K562 (cell line): ENCODE results near the gene STX18. TPM values are rescaled to one million over a fixed set of nuclear protein-coding genes. Genes with fewer than 3 reads are reported as not detected.

Source experiments
- ATAC-seq: fragments of 200-7000 bp; cut with Tn5 transposase; 3 replicates; pipeline ENCODE4 v1.9.1; 2020; ENCODE audit warnings: moderate library complexity
- BruUV-seq: library from RNA; stranded (reverse); fragments of 400-500 nt; replicated peaks from 2 replicates; lab custom pipeline; 2021; lab: Mats Ljungman, UMichigan
- CTCF ChIA-PET: fragments of 300-600 bp; formaldehyde crosslinking; extraction: SDS; loops from one replicate; lab custom pipeline; 2021; ENCODE audit warnings: low intra/inter-chr PET ratio; lab: Yijun Ruan, JAX
- POLR2A ChIA-PET: fragments of 300-600, 350-650 bp; sonication (Branson Sonifier 250); formaldehyde crosslinking; extraction: SDS; loops from one replicate; lab custom pipeline; 2021; ENCODE audit warnings: antibody characterized with exemption, inconsistent platforms; lab: Yijun Ruan, JAX
- DNase-seq, 4 experiments: peaks; one replicate each; pipeline versions ENCODE4 v3.0.0 to v3.0.0-alpha.2; 2011 to 2018; ENCODE audit warnings: low spot score in 3 of 4, mixed read lengths in 3 of 4; ENCODE audit errors: extremely low read depth in 1 of 4
- FAIRE-seq: peaks from 2 replicates; lab custom pipeline; 2011; peaks lifted over from hg19 to GRCh38; lab: Jason Lieb, UNC
- H2AFZ ChIP-seq: 2 replicates; pipeline ENCODE4 v1.6.0; 2011; ENCODE audit warnings: low read depth, low read length, control low read depth, inconsistent platforms
- H3K27ac ChIP-seq: fragments of 200-600 bp; 3 replicates; pipeline ENCODE4 v1.8.0; 2011; ENCODE audit warnings: low read depth, mild to moderate bottlenecking, control low read depth, inconsistent platforms, low read length, moderate library complexity, mixed read lengths; ENCODE audit errors: extremely low read depth
- H3K27me3 ChIP-seq, 2 experiments: fragments of 300-600 bp in 1 of 2; 2 replicates in 1 of 2; 3 replicates in 1 of 2; pipeline versions ENCODE4 v1.6.0 to v1.8.0; 2011; ENCODE audit warnings: inconsistent platforms in 2 of 2, low read length in 2 of 2, mild to moderate bottlenecking in 1 of 2, mixed read lengths in 1 of 2, moderate library complexity in 1 of 2; ENCODE audit not compliant: control insufficient read depth in 2 of 2, insufficient read depth in 2 of 2
- H3K36me3 ChIP-seq: fragments of 300-600 bp; 3 replicates; pipeline ENCODE4 v1.8.0; 2011; ENCODE audit warnings: mild to moderate bottlenecking, low read length, inconsistent platforms; ENCODE audit not compliant: control insufficient read depth, insufficient read depth
- H3K4me1 ChIP-seq, 2 experiments: fragments of 200-600 bp in 1 of 2; replicated peaks in 1 of 2; 2 replicates in 1 of 2; 3 replicates in 1 of 2; pipeline versions ENCODE4 v1.5.1 to v1.8.0; 2011; ENCODE audit warnings: inconsistent platforms in 2 of 2, low read length in 2 of 2, mild to moderate bottlenecking in 1 of 2, mixed read lengths in 1 of 2, moderate library complexity in 1 of 2; ENCODE audit not compliant: control insufficient read depth in 2 of 2, insufficient read depth in 2 of 2
- H3K4me2 ChIP-seq: 2 replicates; pipeline ENCODE4 v1.6.1; 2011; ENCODE audit warnings: low read length, control low read depth, inconsistent platforms, mixed read lengths; ENCODE audit not compliant: insufficient read depth
- H3K4me3 ChIP-seq: fragments of 200-600 bp; sonication (generic), shearing (Covaris generic); 2 replicates; pipeline ENCODE4 v1.5.1; 2016; ENCODE audit warnings: control low read depth, inconsistent platforms
- H3K79me2 ChIP-seq: fragments of 200-600 bp; 3 replicates; pipeline ENCODE4 v1.8.0; 2011; ENCODE audit warnings: low read length, inconsistent platforms; ENCODE audit not compliant: control insufficient read depth, insufficient read depth
- H3K9ac ChIP-seq, 2 experiments: 2 replicates each; pipeline versions ENCODE4 v1.6.0 to v1.6.1; 2011; ENCODE audit warnings: low read depth in 2 of 2, low read length in 2 of 2, control low read depth in 1 of 2, inconsistent platforms in 1 of 2, mild to moderate bottlenecking in 1 of 2, mixed read lengths in 1 of 2; ENCODE audit not compliant: insufficient read depth in 1 of 2
- H3K9me1 ChIP-seq: one replicate; pipeline ENCODE4 v1.6.0; 2011; ENCODE audit warnings: inconsistent platforms, mild to moderate bottlenecking, low read length, moderate library complexity; ENCODE audit not compliant: control insufficient read depth, insufficient read depth
- H3K9me3 ChIP-seq: replicated peaks from 2 replicates; pipeline ENCODE4 v1.5.1; 2011; ENCODE audit warnings: low read depth, low read length, inconsistent platforms; ENCODE audit not compliant: control insufficient read depth, insufficient read depth
- H4K20me1 ChIP-seq: replicated peaks from 2 replicates; pipeline ENCODE4 v1.6.1; 2011; ENCODE audit warnings: low read length, inconsistent platforms, mixed read lengths; ENCODE audit not compliant: control insufficient read depth, insufficient read depth
- CBX3 ChIP-seq, 2 experiments: IDR thresholded peaks; 1 replicate in 1 of 2; 2 replicates in 1 of 2; pipeline ENCODE4 v1.6.1; 2012; ENCODE audit warnings: inconsistent platforms in 2 of 2, low read length in 2 of 2, borderline replicate concordance in 1 of 2, control low read depth in 1 of 2
- HIVEP1 ChIP-seq: fragments of 250-450 bp; sonication (Bioruptor Pico); IDR thresholded peaks from 2 replicates; pipeline ENCODE4 v1.4.0; 2020; ENCODE audit warnings: mild to moderate bottlenecking
- MCM5 ChIP-seq: fragments of 450-650 bp; IDR thresholded peaks from 2 replicates; pipeline ENCODE4 v1.6.1; 2016; ENCODE audit warnings: low read depth
- RHOXF2B ChIP-seq: fragments of 250-450 bp; sonication (Bioruptor Pico); conservative IDR thresholded peaks from 2 replicates; pipeline ENCODE4 v1.5.1; 2021
- whole genome bisulfite sequencing: fragments of 100-300 bp; shearing (Covaris generic); methylation state at CpG from one replicate; pipeline ENCODE4 v1.1.6; 2016; ENCODE audit warnings: low coverage, mixed read lengths; ENCODE audit not compliant: insufficient coverage; ENCODE audit errors: missing lambda C conversion rate; 5-methylcytosine and 5-hydroxymethylcytosine counted together
- in situ Hi-C: fragments of 300-500 bp; cut with MboI; formaldehyde crosslinking; loops from 4 replicates; pipeline ENCODE4 v1.15.0; 2018; ENCODE audit warnings: inconsistent platforms, mixed read lengths
- intact Hi-C: fragments of 100-400 bp; cut with micrococcal nuclease; formaldehyde crosslinking; loops from 2 replicates; pipeline ENCODE4 v1.14.2; 2022
- polyA plus RNA-seq, 8 experiments: library from polyadenylated mRNA; depleted of rRNA in 4 of 8; stranded (reverse) in 5 of 8; unstranded in 3 of 8; fragments of >200 nt; fragmentation: Nextera tagmentation in 2 of 8; fragmentation: Illumina TruSeq in 1 of 8; extraction: Ambion mirVana in 2 of 8; extraction: Trizol in 1 of 8; gene quantifications; 2 replicates each; pipeline versions ENCODE4 v1.2.1 to v1.2.3, GENCODE V29; 2011 to 2014; ENCODE audit warnings: inconsistent platforms in 1 of 8, missing spikeins in 1 of 8
- total RNA-seq, 7 experiments: library from RNA; depleted of rRNA in 6 of 7; stranded (reverse); fragments of >200 nt in 6 of 7; fragmentation: Illumina TruSeq in 2 of 7; extraction: Trizol in 2 of 7; gene quantifications; 2 replicates each; pipeline versions ENCODE4 v1.2.1 to v1.2.3, GENCODE V29; 2011 to 2021; ENCODE audit warnings: low replicate concordance in 1 of 7
- TF ChIP-seq, protein P1 (sequence below): fragments of 250-450 bp; sonication (Bioruptor Pico); IDR thresholded peaks from 2 replicates; pipeline ENCODE4 v1.5.0; 2020; ENCODE audit warnings: mild to moderate bottlenecking, borderline replicate concordance
- TF ChIP-seq, protein P2 (sequence below): fragments of 450-650 bp; IDR thresholded peaks from 2 replicates; pipeline ENCODE4 v1.6.1; 2016; ENCODE audit warnings: antibody characterized with exemption
- TF ChIP-seq, protein P3 (sequence below), 2 experiments: fragments of 450-650 bp in 1 of 2; sonication (generic) in 1 of 2; formaldehyde crosslinking; conservative IDR thresholded peaks; 2 replicates each; pipeline versions ENCODE4 v1.4.0 to v1.8.1; 2020 to 2022; ENCODE audit warnings: mild to moderate bottlenecking in 1 of 2, missing genetic modification reagents in 1 of 2
- TF ChIP-seq, protein P4 (sequence below): fragments of 450-650 bp; IDR thresholded peaks from 2 replicates; pipeline ENCODE4 v1.6.1; 2016; ENCODE audit warnings: mild to moderate bottlenecking
- TF ChIP-seq, protein P5 (sequence below): fragments of 450-650 bp; formaldehyde crosslinking; IDR thresholded peaks from 2 replicates; pipeline ENCODE4 v1.4.0; 2022; ENCODE audit warnings: mild to moderate bottlenecking, moderate library complexity

The STX18 gene
- total and polyA plus RNA-seq, 9 of the 15 experiments (the other 6 are each of a cell fraction or from before 2014, with no cell fraction given): 6.2 to 41.7 (median 22.7) TPM

DNA sequence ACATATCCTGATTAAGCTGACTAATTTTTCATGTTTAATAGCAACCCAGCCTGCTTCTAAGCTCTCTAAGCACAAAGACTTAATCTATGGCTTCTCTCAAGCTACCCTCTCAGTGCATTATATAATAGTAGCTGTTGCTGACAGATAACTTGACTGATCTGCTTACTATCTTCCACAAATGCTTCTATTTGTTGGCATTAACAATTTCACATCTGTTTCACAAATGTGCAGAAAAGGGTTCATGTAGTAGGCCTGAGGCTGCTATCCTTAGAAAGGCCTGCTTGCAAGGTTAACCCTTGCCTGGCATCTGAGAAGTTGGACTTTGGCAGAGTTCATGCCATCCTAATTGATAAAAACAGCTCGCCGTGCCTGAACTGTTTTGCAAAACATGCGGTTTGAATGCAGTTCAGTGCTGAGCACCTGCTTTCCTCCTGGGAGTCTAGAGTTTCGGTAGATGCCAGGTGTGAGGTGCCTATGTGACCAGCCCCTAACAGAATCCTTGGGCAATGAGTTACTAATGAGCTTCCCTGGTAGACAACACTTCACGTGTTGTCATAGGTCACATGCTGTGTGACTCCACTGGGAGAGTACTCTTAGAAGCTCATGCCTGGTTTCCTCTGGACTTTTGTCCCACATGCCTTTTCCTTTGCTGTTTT, 86.5 kb downstream of the STX18 start:
- CTCF ChIA-PET: no interaction called here
- peaks cover 35% of the 10 kb centered on the region for H3K36me3 ChIP-seq
- no peak overlapping the region for H3K9ac ChIP-seq

More for the DNA sequence above, 86.5 kb downstream of the STX18 start:
- Histone ChIP-seq H4K20me1 (no peaks in the 10 kb centered on the region), H3K79me2 (no peaks in the 10 kb centered on the region), H3K9me3 (no peaks in the 10 kb centered on the region), H3K4me2 (no peak overlapping the region), H3K9me1 (no peaks in the 10 kb centered on the region), H2AFZ (no peak overlapping the region), H3K4me1 (no peaks in the 10 kb centered on the region), H3K4me3 (no peak overlapping the region), H3K27ac (no peak overlapping the region), H3K27me3 (no peaks in the 10 kb centered on the region)
- WGBS: 91% methylated on average over 5 of the region's 5 CpGs
- in situ Hi-C loops: no loop called here
- ATAC-seq (no peak), FAIRE-seq (no peak), DNase-seq (no peak)
- POLR2A ChIA-PET: interaction anchor here (0.6 kb wide), 2 partner anchors 27 to 146 kb away, joined by 3 read pairs; no protein-coding TSS in a partner anchor
- TF ChIP-seq, protein P1, sequence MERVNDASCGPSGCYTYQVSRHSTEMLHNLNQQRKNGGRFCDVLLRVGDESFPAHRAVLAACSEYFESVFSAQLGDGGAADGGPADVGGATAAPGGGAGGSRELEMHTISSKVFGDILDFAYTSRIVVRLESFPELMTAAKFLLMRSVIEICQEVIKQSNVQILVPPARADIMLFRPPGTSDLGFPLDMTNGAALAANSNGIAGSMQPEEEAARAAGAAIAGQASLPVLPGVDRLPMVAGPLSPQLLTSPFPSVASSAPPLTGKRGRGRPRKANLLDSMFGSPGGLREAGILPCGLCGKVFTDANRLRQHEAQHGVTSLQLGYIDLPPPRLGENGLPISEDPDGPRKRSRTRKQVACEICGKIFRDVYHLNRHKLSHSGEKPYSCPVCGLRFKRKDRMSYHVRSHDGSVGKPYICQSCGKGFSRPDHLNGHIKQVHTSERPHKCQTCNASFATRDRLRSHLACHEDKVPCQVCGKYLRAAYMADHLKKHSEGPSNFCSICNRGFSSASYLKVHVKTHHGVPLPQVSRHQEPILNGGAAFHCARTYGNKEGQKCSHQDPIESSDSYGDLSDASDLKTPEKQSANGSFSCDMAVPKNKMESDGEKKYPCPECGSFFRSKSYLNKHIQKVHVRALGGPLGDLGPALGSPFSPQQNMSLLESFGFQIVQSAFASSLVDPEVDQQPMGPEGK: no peak
- TF ChIP-seq HIVEP1 (CRISPR knock-in tag): no peak
- TF ChIP-seq, protein P2, sequence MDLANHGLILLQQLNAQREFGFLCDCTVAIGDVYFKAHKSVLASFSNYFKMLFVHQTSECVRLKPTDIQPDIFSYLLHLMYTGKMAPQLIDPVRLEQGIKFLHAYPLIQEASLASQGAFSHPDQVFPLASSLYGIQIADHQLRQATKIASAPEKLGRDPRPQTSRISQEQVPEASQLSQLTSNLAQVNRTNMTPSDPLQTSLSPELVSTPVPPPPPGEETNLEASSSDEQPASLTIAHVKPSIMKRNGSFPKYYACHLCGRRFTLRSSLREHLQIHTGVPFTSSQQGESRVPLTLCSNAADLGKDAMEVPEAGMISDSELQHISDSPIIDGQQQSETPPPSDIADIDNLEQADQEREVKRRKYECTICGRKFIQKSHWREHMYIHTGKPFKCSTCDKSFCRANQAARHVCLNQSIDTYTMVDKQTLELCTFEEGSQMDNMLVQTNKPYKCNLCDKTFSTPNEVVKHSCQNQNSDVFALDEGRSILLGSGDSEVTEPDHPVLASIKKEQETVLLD: no peak
- TF ChIP-seq, protein P3, sequence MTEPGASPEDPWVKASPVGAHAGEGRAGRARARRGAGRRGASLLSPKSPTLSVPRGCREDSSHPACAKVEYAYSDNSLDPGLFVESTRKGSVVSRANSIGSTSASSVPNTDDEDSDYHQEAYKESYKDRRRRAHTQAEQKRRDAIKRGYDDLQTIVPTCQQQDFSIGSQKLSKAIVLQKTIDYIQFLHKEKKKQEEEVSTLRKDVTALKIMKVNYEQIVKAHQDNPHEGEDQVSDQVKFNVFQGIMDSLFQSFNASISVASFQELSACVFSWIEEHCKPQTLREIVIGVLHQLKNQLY (CRISPR knock-in tag; conservative IDR thresholded peaks at IDR 0.05): no peak
- no peak for TF ChIP-seq MCM5
- TF ChIP-seq, protein P4, sequence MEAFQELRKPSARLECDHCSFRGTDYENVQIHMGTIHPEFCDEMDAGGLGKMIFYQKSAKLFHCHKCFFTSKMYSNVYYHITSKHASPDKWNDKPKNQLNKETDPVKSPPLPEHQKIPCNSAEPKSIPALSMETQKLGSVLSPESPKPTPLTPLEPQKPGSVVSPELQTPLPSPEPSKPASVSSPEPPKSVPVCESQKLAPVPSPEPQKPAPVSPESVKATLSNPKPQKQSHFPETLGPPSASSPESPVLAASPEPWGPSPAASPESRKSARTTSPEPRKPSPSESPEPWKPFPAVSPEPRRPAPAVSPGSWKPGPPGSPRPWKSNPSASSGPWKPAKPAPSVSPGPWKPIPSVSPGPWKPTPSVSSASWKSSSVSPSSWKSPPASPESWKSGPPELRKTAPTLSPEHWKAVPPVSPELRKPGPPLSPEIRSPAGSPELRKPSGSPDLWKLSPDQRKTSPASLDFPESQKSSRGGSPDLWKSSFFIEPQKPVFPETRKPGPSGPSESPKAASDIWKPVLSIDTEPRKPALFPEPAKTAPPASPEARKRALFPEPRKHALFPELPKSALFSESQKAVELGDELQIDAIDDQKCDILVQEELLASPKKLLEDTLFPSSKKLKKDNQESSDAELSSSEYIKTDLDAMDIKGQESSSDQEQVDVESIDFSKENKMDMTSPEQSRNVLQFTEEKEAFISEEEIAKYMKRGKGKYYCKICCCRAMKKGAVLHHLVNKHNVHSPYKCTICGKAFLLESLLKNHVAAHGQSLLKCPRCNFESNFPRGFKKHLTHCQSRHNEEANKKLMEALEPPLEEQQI: no peak
- no peak for TF ChIP-seq RHOXF2B (CRISPR knock-in tag)
- TF ChIP-seq, protein P5, sequence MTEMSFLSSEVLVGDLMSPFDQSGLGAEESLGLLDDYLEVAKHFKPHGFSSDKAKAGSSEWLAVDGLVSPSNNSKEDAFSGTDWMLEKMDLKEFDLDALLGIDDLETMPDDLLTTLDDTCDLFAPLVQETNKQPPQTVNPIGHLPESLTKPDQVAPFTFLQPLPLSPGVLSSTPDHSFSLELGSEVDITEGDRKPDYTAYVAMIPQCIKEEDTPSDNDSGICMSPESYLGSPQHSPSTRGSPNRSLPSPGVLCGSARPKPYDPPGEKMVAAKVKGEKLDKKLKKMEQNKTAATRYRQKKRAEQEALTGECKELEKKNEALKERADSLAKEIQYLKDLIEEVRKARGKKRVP (CRISPR knock-in tag): no peak
- TF ChIP-seq CBX3 (IDR thresholded peaks at IDR 0.05; ENCODE audit: borderline replicate concordance in 1 of 2, low read length in 2 of 2): no peak
- intact Hi-C loops: no loop called here
- BruUV-seq: no TSS peak
